ENCODE results near the gene CERT1. TPM values are rescaled to one million over a fixed set of nuclear protein-coding genes. Genes with fewer than 3 reads are reported as not detected.

The CERT1 gene
- total RNA-seq, 1 donor from 2014 or later, result 53.8 TPM

DNA sequence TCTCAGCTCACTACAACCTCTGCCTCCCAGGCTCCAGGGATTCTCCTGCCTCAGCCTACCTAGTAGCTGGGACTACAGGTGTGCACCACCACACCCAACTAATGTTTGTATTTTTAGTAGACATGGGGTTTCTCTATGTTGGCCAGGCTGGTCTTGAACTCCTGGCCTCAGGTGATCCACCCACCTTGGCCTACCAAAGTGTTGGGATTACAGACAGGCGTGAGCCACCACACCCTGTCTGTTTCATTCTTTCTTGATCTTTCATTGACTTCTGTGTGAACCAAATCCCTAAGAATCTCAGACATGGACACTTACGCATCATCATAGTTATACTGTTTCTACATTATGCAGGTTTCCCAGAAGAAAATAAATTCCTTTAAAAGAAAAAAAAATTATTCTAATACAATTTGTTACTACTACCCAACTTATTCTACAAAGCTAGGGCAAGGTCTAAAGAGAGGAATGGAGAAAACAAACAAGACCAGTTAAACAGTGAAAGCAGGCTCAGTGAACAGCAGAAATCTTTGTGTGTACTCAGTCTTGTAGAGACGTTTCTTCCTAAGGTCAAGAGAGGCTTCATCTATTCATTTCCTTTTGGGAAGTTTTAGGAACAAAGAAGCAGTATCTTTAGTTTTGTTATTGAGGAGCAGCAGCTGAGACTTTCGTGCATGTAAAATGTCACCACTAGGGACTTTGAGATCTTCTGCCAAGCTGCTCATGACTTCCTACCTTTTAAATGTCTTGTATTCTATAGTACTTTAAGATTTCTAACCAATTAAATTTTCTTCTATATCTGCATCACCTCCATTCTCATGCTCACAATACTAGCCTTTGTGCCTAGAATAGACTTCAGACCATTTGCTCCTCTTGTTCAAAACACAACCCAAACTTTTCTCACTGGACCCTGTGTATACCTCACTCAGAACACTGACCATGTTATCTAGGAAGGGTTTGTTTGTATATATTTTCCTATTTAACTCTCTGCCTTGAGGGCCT lies 180.0 kb downstream of the CERT1 start:
- no peak for DNase-seq (ENCODE audit: low spot score in 2 of 2)
- no peak for FAIRE-seq

DNA sequence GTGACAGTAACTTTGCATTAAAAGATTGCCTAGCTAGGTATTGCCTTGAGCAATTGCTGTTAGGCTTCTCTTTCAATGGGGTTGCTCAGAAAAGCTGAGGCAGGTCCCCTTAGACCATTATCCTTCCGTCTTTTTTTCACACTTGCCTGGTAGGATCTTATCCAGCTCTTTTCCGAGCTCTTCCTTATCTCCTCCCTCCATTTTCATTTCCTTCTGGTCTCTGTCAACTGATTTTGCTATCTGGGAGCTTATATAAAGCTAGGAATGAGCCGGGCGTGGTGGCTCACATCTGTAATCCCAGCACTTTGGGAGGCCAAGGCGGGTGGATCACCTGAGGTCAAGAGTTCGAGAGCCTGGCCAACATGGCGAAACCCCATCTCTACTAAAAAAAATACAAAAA lies 181.0 kb downstream of the CERT1 start:
- DNase-seq (ENCODE audit: low spot score in 2 of 2) (no peak), FAIRE-seq (no peak)

Small RNAs within 50 kb of the gene (small RNA-seq; reads per million reads assigned to genes)
- gene RNU7-175P, result not detected

Other genes with a start within 250 kb of the CERT1 start
- 519 TPM for gene HMGCR, start 174.4 kb downstream of the CERT1 start, total RNA-seq
- gene POLK, start 262 bp upstream of the CERT1 start, total RNA-seq, result 39.9 TPM
- 1.2 TPM for gene ANKDD1B, start 99.8 kb upstream of the CERT1 start, total RNA-seq
- gene POC5, start 205.8 kb upstream of the CERT1 start, total RNA-seq, result 13.0 TPM